SHP77 treated with DMSO at 0.1 percent for 48 hours (cell line): ENCODE measurements around the gene TLE4.
"Not testable (repeated sequence)": the region's sequence is repeated elsewhere in the genome, so short reads cannot be mapped to it uniquely, and the experiment has no call there.

Experiments
- DNase-seq: peaks from one replicate; lab custom pipeline; 2025; lab: John Stamatoyannopoulos, UW

Gene TLE4

DNA sequence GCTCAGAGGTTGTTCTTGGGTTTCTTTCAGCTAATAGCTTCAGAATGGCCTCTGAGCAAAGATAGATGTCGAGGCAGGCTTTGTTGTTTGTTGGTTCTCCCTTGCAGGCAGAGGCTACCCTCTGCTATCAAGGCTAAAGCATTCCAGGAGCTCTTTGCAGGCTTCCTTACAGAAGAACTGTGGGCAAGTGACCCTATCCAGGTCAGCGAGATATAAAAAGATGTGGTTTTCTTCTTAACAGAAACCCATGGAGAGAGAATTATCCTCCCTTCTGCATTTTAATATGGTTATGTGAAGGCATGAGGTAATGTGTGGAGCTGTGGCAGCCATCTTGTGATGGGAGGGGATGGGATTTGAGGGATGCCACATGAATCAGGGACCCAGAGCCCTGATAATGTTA, 67.0 kb downstream of the TLE4 start:
- no peak for DNase-seq

DNA sequence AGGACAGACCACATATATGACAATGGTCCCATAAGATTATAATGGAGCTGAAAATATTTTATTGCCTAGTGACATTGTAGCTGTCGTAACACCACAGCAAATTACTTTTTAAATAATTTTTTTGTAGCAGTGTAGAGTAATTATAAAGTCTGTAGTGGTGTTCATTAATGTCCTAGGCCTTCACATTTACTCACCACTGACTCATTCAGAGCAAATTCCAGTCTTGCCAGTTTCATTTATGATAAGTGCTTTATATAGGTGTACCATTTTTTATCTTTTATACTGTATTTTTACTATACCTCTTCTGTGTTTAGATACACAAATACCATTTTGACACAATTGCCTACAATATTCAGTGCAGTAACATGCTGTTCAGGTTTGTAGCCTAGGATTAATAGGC, 67.6 kb downstream of the TLE4 start:
- no peak for DNase-seq

- not testable (repeated sequence) for DNase-seq
These were observed 68.3 kb downstream of the TLE4 start for GRCh38 chr9:79640067-79640466.

GRCh38 chr9:79641070-79641469, 69.3 kb downstream of the TLE4 start:
- DNase-seq, result no peak

- DNase-seq, result no peak
These were observed 70.9 kb downstream of the TLE4 start for GRCh38 chr9:79642671-79643070.

DNA sequence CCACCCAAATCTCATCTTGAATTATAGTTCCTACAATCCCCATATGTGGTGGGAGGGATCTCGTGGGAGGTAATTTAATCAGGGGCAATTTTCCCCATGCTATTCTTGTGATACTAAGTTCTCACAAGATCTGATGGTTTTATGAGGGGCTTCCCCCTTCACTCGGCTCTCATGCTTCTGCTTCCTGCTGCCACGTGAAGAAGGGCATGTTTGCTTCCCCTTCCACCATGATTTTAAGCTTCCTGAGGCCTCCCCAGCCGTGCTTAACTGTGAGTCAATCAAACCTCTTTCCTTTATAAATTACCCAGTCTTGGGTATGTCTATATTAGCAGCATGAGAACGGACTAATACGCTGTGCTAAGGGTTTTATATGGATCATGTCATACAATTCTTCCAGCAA, 72.3 kb downstream of the TLE4 start:
- DNase-seq, result no peak

GRCh38 chr9:79644601-79645000, 72.8 kb downstream of the TLE4 start:
- DNase-seq, result no peak

DNA sequence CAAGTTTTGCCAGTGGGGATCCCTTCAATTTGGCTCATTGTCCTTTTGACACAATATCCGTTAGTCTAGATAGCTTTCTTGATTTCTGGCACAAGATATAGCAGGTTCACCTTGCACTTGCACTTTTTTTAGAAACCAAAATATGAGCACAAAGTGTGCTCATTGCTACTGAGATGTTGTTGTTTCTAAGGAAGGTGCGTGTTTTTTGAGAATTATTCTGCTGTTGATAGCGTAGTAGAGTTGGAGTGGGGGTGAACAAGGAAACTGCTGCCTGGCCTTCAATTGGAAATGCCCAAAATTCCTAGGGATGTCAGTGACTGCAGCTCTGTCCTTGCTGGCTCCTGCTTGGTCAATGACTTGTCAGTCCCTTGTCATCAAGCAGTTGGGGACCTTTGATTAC, 73.3 kb downstream of the TLE4 start:
- DNase-seq, result no peak

GRCh38 chr9:79646096-79646495, 74.3 kb downstream of the TLE4 start:
- DNase-seq, result no peak

- no peak for DNase-seq
These were observed 79.6 kb downstream of the TLE4 start for GRCh38 chr9:79651251-79651795.

DNA sequence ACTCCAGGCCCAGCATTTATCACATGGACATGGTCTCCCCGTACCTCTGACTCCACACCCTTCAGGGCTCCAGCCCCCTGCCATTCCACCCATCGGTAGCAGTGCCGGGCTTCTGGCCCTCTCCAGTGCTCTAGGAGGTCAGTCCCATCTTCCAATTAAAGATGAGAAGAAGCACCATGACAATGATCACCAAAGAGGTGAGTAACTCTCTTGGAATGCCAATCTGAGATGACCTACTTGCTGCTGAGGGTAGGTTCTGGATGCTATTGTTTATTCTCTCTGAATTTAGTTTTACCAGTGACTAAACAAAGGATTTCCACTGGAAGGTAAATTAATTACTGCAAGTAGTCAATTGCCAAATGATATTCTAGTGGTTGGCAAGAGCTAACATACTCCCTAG, 80.8 kb downstream of the TLE4 start:
- no peak for DNase-seq

- not testable (repeated sequence) for DNase-seq
These were observed 83.0 kb downstream of the TLE4 start for GRCh38 chr9:79654591-79655382.

DNA sequence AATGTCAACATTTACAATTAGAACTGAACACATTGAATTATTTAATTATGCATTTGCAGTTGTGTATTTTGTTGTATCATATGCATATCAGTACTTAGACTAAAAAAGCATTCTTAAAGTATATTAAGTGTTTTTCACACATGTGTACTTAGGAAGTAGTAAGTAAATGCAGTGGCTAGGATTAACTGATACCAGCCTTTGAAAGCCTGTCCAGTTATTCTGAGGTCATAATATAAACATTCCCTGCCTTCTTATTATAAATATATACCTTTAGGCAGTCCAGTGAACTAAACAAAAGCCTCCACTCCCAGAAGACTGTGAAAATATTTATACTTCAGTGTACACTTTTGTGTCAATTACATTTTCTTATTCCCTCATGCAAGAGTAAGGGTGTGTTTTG, 83.8 kb downstream of the TLE4 start:
- DNase-seq, result no peak

DNA sequence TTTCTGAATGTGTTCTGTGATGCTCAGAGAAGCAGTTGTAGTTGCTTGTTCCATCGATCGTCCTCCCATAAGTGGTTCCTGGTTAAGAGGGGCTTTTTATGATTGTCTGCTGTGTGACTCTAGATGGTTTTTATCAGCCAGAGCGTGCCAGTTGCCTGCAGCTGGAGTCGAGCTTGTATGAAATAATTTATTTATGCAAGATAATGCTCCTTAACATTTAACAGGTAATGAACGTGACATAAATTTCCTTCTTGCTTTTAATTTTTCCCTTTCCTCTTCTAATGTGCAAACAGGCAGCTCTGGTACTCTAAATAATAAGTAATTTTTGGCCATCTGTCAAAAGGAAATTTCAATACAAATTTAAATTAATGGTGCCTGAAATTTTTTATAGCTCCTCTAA, 84.4 kb downstream of the TLE4 start:
- DNase-seq, result no peak

- no peak for DNase-seq
These were observed 86.1 kb downstream of the TLE4 start for GRCh38 chr9:79657891-79658290.

DNA sequence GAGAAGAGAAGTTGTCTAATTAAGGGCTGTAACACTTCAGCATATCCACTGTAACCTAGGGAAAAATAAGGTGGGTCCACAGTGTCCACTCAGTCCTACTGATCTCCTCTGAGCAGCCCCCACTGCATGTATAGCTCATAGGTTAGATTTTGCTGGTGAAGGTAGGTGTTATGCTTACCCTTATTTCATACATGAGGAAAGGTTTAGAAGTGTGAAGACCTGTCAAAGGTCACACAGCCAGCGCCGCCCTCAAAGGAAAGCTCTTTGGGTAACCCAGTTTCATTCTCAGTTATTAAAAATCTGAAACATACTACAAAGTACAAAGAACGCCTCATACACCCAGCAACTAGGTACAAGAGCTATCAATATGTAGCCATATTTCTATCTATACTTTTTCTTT, 87.2 kb downstream of the TLE4 start:
- no peak for DNase-seq

- no peak for DNase-seq
These were observed 88.8 kb downstream of the TLE4 start for GRCh38 chr9:79660615-79661014.

GRCh38 chr9:79661279-79661678, 89.5 kb downstream of the TLE4 start:
- DNase-seq, result no peak

- DNase-seq, result no peak
These were observed 90.2 kb downstream of the TLE4 start for GRCh38 chr9:79661886-79662536.

- DNase-seq, result no peak
These were observed 90.8 kb downstream of the TLE4 start for GRCh38 chr9:79662537-79662956.

DNA sequence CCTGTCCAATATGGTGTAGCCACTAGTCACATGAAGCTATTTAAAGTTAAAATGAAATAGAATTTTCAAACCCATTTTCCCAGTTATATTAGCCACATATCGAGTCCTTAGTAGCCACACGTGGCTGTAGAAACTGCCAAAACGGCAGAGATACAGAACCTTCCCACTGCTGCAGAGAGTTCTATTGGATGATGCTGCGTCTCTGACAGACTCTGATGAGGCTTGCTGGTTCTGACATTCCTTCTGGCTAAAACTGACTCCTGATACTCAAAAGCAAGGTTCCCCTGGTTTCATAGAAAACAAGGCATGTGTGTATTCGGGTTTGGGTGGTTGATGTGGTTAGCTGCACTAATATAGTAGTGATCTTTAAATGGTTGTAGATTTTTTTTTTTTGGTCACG, 91.5 kb downstream of the TLE4 start:
- DNase-seq, result no peak

DNA sequence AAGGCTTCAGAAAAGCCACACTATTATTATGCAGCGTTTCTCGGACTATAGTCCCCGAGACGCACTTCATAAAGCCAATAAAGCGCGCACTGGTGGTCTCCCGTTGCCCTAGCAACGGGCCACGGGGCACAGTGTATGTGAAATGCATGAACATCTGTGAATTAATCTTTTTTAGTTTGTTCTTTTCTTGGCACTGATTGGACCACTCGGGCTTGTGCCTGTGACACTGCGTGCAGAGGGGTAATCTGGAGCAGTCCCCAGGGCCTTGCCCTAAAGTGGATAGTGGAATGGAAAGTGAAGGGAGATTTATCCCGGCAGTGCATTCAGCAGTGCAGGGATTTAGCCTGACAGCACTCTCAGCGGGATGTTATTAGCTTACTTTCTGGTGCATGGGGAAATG, 92.1 kb downstream of the TLE4 start:
- no peak for DNase-seq

DNA sequence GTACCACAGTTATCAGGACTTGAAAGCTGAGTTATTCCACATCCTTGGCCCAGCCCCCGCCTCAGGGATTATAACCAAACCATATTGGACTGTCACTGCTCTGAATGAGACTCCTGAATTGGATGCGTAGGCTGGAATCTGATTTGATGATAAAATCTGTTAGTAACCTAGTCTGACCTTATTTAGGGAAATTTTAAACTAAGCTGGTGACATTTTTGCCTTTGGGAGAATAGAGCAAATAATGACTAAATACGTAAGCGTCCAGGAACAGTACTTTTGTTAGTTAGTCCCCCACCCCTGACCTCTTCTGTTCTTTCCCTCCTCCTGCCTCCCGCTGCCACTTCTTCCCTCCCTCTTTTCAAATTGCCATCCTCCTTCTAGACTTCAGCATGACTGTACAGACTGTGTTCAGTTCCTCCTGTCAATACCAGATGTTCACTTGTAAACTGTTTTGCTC, 92.6 kb downstream of the TLE4 start:
- DNase-seq, result no peak
